Inflammatory macrophage treated with lipopolysaccharide for 4 hours (primary cell): ENCODE data around the gene SLIT3.

Source experiments
- DNase-seq: peaks from one replicate; pipeline ENCODE4 v3.0.0-alpha.2; 2020

Gene SLIT3

GRCh38 chr5:168984135-168984675 lies 316.7 kb downstream of the SLIT3 start:
- no peak for DNase-seq

DNA sequence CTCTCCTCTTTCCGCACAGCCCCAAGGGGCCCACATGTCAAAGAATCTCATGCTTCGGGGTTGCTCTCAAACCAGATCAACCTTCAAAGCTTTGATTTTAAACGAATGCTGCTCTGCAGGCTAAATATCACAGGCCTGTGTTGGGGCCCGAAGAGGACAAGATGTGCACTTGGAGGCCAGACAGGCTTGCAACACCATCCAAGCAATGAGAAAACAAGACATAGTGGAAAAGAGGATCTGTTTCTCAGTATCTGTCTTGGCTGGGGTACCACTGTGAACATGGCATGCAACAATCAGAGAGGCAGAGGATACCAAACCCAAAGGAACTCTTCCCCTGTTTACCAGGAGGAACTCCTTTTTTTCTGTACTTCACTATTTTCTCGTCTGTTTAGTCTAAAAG lies 321.8 kb downstream of the SLIT3 start:
- no peak for DNase-seq

- DNase-seq: no peak
These were observed 322.4 kb downstream of the SLIT3 start for GRCh38 chr5:168978500-168978899.

- DNase-seq: no peak
These were observed 322.9 kb downstream of the SLIT3 start for GRCh38 chr5:168978015-168978414.

DNA sequence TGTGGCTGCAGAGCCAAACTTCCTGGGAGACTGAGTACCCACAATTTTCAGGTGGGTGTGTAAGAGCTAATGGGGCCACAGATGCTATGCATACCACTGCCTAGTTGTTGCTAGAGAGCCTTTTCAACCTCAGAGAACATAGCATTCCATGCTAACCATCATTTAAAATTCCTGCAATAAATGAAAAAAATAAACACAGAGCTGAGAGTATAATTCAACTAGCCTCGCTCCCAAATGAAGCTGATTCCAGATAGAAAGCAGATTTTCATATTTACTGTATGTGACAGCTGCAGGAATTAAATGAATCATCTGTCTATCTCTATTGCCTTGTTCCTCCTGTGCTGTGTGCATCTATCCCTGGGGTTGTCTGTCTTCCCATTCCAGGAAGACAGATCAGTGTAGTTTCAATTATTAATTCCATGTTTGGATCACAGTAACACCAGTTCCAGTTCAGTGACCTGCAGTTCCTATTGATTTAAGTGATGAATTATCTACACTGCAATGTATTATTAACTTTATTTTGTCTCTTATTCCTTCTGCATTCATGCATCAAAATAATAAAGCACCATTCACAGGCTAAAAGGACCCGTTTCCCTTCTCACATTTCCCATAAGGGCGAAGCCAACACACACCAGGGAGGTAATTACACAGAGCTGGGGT lies 324.5 kb downstream of the SLIT3 start:
- no peak for DNase-seq

DNA sequence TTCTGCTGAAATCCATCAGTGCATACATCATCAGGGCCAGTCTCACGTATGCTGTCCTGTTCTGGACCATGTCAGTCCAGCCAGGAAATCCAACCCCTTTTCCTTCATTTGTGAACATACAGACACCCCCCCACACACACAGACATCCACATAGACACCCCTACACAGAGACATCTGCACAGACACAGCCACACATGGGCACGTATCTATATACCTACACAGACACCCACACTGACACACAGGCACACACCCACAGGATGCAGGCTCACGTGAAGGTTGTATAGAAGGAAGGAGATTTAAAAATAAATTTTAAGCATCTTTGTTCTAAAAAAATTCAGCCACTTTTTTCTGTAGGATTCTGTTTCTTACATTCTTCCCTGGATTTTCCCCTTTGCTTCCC lies 325.6 kb downstream of the SLIT3 start:
- DNase-seq: no peak

DNA sequence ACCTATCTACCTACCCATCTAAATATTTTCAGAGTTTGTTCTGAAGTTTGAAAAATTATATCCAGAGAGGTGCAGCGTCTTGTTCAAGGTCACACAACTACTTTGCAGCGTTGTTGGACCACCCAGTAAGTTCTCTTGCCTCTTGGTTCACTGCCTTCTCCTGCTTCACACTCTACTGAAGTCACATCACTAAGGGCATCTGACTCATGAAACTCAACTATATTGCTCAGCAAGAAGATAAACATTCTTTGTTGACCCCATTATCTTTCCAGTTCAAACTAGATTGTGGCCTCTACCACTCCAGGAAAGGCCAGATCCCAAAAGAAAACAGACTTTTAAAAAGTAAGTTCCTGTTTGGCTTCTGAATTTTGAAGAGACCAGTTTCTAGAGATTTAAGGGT lies 326.9 kb downstream of the SLIT3 start:
- no peak for DNase-seq

DNA sequence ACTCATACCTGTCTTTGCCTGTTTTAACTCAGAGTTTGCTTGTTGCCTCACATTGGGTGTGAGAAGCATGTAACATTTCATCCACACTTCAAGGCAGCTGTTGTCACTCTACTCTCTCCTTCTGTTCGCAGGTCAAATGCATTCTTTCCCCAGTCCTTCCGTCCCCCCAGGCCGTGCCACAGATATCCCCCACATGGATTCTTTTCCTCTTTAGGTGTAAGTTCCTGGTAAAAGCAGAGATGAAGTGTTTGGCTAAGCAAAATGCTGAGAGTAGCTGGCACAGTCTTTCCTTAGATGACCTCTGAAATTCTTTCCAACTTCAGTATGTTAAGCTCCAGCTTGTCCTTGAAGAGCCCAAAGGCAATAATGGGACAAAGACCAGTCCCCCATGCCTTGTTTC lies 328.2 kb downstream of the SLIT3 start:
- DNase-seq: no peak

DNA sequence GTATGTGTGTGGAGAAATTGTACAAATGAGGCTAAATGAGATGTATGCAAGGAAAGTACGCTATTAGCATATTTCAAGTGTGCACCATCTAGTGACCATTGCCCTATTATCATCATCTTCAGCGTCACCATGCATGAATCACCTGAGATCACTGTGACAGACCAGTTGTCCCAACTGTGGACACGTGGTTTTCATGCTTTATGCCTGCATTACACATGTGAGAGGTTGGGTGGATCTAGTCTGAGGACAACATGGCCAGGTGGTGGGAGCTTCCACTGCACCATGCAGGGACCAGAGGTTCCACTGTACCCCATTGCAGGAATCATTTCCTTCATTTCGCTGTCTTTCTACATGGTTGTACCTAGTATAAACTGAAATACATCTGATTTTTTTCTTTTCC lies 329.8 kb downstream of the SLIT3 start:
- DNase-seq: no peak

DNA sequence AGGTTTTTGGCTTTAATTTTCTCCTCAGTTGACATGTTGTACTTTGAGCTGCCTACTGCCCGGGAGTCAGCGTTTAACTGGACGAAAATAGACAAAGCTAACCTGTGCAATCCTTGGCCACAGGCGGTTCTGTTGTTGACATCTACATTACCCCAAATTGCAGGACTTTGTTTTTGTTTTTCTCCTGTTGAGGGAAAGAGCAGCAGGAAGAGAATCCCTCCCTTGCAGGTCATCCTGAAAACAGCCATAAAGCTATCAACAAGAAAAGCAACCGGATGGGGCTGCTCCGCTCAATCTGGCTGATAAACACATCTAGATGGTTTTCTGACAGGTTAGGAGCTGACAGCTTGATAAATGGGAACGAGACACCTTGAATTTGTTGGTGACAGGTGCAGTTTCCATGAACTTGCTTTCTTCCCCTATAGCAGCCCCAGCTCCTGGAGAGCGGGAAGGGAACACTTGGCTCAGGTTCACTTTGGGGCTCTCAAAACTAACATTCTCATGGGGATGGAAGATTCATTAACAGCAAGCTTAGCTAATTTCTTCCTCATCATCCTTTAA lies 331.5 kb downstream of the SLIT3 start:
- no peak for DNase-seq

DNA sequence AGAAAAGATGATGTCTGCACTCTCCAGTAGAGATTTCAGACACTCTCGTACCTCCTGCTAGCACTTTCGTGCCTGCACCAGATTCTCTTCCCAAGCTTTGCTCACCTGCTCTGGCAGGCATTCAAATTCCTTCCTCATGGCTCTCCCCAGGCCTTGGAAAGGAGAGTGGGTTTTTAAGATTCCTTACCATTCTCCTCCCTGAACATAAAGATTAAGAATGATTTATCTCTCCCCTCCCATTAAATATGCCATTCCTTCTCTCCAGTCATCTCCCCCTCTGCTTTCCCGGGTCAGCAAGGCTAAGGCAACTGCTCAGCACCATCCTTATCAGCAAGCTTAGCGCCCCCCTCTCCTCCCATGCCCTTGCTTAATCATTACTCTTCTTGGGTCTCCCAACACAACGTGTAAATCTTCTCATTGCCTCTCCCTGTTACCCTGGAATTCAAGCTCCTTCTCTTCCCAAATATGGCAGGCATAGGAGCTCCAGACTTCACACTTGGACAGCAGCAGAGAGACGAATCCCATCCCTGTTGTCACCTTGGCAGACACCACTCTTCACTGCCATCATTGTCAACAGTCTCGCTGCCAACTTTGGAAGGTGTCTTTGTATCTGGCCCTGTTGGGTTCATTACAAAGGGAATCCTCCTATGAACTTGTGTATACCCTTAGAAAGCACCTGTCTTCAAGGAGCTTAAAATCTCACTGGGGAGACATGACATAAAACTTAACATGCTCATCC lies 332.9 kb downstream of the SLIT3 start:
- DNase-seq: no peak

DNA sequence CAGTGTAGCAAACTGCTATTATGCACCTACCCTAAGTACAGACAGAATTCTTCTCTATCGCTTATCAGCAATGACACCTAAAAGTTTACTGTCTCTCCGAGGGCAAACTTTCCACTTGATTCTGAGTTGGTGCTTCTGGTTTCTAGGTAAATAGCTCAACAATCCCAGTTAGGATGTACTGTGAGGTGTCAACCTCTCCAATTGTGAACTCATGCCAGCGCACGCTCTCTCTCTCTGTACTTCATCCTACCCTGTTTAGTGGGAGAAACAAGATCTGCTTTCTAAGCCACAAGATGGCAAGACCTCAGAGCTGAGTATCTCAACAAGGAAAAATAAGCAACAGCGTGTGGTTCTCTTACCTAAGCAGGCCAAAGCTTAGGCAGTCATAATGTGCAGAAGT lies 335.3 kb downstream of the SLIT3 start:
- DNase-seq: no peak

DNA sequence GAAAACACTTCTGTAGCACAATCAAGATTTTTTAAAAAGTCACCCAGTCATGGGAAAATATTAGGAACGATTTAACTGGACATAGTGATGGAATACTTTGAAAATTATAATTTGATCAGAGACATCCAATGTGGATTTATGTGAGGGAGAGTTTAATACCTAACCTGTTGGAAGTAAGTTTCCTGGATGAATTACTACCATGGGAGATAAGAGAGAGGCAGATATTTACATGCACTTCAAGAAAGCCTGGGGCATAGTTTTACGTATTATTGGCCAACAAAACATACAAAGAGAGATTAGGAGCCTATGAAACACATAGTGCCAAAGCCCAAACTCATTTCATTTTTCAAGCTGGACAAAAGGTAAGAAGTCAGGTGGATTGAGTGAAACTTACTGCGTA lies 336.8 kb downstream of the SLIT3 start:
- no peak for DNase-seq

DNA sequence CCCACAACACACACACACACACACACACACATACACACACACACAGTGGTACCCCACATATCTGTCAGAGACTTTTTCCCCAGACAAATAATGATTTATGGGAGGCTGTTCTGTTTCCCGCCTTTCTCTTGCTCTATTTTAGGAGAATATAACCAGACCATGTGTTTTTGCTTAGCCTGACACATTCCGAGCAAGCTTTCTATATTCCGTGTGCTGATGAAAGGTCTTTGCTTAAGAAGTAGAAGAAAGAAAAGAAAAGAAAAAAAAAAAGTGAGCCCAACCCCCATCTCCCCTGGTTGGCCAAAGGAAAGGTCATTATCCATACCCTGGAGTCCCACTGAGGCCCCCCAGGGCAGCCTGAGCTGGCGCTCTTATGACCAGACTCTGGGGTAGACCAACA lies 338.6 kb downstream of the SLIT3 start:
- no peak for DNase-seq

DNA sequence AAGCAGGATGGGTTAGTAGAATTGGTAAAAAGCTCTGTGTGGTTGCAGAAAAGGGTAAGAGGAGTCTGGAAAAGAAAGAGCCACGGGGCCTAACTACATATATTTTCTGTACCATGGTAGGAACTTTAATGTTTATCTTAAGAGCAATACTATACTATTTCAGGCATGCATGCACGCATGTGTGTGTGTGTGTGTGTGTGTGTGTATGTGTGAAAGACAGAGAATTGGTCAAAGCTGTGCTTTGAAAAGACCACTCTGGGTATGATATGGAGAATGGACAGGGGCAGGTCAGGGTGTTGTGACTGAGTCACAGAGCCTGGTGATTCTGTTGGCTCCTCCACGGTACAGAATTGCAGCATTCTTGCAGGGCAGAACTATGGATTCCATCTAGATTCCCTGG lies 339.3 kb downstream of the SLIT3 start:
- DNase-seq: no peak

- DNase-seq: no peak
These were observed 340.4 kb downstream of the SLIT3 start for GRCh38 chr5:168960497-168960896.

DNA sequence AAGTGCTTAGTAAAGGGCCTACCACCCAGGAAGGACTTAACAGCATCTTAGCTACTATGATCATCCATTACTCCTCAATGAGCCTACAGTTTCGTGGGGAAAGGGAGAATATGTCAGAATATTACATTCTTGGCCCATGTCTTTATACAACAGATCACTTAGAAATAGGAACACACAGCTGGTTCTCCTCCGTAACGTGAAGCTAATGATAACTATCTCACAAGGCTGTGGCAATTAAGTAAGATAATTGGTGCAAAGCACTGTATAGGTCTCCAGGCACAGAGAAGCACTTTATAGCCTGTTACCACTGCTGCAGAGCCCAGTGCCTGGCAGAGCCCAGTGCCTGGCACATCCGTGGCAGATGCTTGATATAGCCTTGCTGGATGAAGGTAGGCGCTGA lies 347.6 kb downstream of the SLIT3 start:
- DNase-seq: no peak

- no peak for DNase-seq
These were observed 348.7 kb downstream of the SLIT3 start for GRCh38 chr5:168952196-168952595.

- DNase-seq: no peak
These were observed 349.2 kb downstream of the SLIT3 start for GRCh38 chr5:168951769-168952168.

GRCh38 chr5:168951356-168951755 lies 349.6 kb downstream of the SLIT3 start:
- no peak for DNase-seq

- DNase-seq: no peak
These were observed 350.5 kb downstream of the SLIT3 start for GRCh38 chr5:168950241-168950951.

DNA sequence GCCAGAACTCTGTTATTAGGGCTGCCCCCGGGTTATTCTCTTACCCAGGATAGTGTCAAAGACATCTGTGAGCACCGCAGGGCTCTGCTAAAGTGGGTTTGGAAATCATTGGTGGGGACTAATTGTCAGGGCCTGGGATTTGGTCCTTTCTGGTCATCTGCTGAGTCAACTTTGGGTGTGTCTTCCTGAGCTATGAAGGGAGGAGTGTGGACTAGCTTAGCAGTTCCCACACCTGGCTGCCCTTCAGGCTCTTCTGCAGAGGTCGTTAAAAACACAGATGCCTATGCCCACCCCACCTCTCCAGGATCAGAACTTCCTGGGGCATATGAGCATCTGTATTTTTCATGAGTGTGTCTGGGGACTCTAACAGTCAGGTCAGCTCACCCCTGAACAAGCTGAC lies 352.2 kb downstream of the SLIT3 start:
- DNase-seq: no peak

DNA sequence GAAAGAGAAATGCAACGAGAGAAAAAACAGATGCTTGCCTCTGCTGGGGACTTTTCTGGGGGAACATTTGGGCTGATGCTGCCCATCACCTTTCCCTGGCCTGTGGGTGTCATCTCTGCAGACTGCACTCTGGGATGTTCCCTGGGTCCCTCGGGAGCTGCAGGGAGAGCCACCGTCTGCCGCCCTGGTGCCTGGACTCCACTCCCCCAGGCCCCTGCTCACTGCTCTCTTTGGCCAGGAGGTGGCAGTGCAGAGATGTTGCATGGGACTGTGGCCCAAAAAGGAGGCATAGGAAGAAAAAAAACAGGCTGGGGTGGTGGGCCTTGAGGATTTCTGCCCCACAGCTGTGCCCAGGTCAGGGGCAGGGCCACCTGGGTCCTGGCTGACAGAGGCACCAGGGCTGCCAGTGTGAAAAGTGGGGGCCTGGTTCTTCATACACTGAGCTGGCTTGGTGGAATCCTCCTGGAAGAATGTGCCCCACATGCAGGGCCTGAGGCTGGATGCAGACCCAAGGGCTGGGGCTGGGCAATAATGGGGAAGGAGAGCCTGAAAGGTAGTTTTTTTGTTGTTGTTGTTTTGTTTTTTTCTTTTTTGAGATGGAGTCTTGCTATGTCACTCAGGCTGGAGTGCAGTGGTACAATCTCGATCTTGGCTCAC lies 353.6 kb downstream of the SLIT3 start:
- peak; percentile 13 for DNase-seq
